HL-60 (cell line): Measurements from ENCODE around the gene HLCS.

Source experiments
- POLR2AphosphoS5 ChIP-seq: IDR thresholded peaks from 2 replicates; pipeline ENCODE4 v1.6.1; 2012; ENCODE audit warnings: low read depth
- REST ChIP-seq: IDR thresholded peaks from 2 replicates; pipeline ENCODE4 v1.6.1; 2012; ENCODE audit warnings: low read depth; ENCODE audit not compliant: insufficient replicate concordance
- TF ChIP-seq, protein P1 (sequence below): IDR thresholded peaks from one replicate; pipeline ENCODE4 v1.5.1; 2011; ENCODE audit warnings: low read length, control low read depth, inconsistent platforms; ENCODE audit not compliant: insufficient read depth

DNA sequence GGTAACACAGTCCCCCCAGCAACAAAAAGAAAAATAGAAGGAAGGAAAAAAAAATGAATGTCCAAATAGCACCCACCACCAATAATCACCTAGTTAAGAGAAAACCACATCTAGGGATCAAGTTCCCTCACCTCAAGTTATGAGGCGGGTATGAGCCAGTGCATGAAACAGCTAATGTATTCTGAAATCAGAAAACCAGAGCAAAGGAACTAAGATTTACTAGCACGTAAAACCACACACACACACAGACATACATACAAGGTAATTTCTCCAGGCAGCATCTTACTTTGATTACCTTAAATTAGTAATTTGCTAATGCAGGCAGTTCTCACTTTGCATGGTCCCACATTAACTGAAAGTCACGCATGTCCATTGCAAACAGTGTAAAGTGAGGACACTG, 109.8 kb downstream of the HLCS start:
- TF ChIP-seq, protein P1, sequence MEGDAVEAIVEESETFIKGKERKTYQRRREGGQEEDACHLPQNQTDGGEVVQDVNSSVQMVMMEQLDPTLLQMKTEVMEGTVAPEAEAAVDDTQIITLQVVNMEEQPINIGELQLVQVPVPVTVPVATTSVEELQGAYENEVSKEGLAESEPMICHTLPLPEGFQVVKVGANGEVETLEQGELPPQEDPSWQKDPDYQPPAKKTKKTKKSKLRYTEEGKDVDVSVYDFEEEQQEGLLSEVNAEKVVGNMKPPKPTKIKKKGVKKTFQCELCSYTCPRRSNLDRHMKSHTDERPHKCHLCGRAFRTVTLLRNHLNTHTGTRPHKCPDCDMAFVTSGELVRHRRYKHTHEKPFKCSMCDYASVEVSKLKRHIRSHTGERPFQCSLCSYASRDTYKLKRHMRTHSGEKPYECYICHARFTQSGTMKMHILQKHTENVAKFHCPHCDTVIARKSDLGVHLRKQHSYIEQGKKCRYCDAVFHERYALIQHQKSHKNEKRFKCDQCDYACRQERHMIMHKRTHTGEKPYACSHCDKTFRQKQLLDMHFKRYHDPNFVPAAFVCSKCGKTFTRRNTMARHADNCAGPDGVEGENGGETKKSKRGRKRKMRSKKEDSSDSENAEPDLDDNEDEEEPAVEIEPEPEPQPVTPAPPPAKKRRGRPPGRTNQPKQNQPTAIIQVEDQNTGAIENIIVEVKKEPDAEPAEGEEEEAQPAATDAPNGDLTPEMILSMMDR: no peak
- no peak for TF ChIP-seq POLR2AphosphoS5
- TF ChIP-seq REST: no peak
